Breast epithelium (tissue), 4 donors: ENCODE data around the gene GCM1. TPM values are rescaled to one million over a fixed set of nuclear protein-coding genes. Genes with fewer than 3 reads are reported as not detected.

Source experiments
- DNase-seq, 2 donors: peaks; one replicate each; pipeline ENCODE4 v3.0.0-alpha.2; 2019; ENCODE audit warnings: low spot score in 2 of 2
- H3K27ac ChIP-seq, 2 donors: fragments of 200-600 bp; sonication (generic) in 1 of 2; one replicate each; pipeline ENCODE4 v1.5.1; 2016 to 2019; ENCODE audit warnings: mild to moderate bottlenecking in 1 of 2
- H3K27me3 ChIP-seq, 2 donors: fragments of 200-600 bp; sonication (generic) in 1 of 2; one replicate each; pipeline versions ENCODE4 v1.5.1 to v1.6.0; 2017 to 2019; ENCODE audit warnings: control low read depth in 1 of 2, mild to moderate bottlenecking in 1 of 2
- H3K36me3 ChIP-seq: fragments of 200-600 bp; one replicate; pipeline ENCODE4 v1.5.1; 2019
- H3K4me1 ChIP-seq, 2 donors: fragments of 200-600 bp; sonication (generic); one replicate each; pipeline ENCODE4 v1.5.1; 2016 to 2019; ENCODE audit warnings: control low read depth in 1 of 2
- H3K4me3 ChIP-seq, 3 donors: fragments of 200-600 bp; sonication (generic); 1 replicate in 2 of 3; 2 replicates in 1 of 3; pipeline ENCODE4 v1.5.1; 2016 to 2019; ENCODE audit warnings: mild to moderate bottlenecking in 3 of 3, moderate library complexity in 2 of 3
- H3K9me3 ChIP-seq, 2 donors: fragments of 200-600 bp; sonication (generic) in 1 of 2; one replicate each; pipeline ENCODE4 v1.5.1; 2016 to 2019; ENCODE audit warnings: control low read depth in 1 of 2
- CTCF ChIP-seq, 3 donors: fragments of 450-650 bp; IDR thresholded peaks; one replicate each; pipeline ENCODE4 v1.5.1; 2016 to 2017; ENCODE audit warnings: antibody characterized with exemption in 3 of 3, mild to moderate bottlenecking in 3 of 3, moderate library complexity in 3 of 3
- POLR2A ChIP-seq: fragments of 450-650 bp; IDR thresholded peaks from one replicate; pipeline ENCODE4 v1.6.1; 2016; ENCODE audit warnings: antibody characterized with exemption, mild to moderate bottlenecking, moderate library complexity
- POLR2AphosphoS5 ChIP-seq, 3 donors: sonication (generic); formaldehyde crosslinking; IDR thresholded peaks; one replicate each; pipeline ENCODE4 v1.6.1; 2017; ENCODE audit warnings: antibody characterized with exemption in 3 of 3
- intact Hi-C: fragments of 100-400 bp; cut with DNase I; formaldehyde crosslinking; loops from one replicate; pipeline ENCODE4 v1.15.1; 2023; ENCODE audit warnings: low total_unique reads
- total RNA-seq, 3 donors: library from RNA; depleted of rRNA; stranded (reverse); fragments of >200 nt; gene quantifications; one replicate each; pipeline ENCODE4 v1.1.0, GENCODE V29; 2016

GCM1 gene
- total RNA-seq, 3 donors from 2014 or later = 0.32 TPM; not detected in 2

DNA sequence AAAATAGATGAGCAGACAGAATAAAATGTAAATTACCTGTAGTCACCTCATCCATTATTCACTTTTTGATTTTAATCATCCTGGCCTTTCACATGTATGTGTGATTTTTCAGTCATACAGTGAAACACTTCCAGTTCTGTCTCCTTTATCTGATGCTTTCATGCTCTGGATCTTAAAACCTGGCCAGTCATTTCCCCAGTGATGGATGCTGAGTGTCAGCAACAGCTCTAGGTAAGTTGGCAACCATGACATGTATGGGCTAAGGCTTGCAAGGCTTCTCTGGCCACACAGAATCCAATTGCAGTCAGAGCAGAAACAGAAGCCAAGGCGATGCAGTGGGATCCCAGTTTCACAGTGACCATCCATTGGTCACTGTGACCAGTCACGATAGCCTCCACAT lies 47.6 kb downstream of the GCM1 start:
- no peak for TF ChIP-seq POLR2AphosphoS5 (IDR thresholded peaks at IDR 0.05)
- intact Hi-C loops = no loop called here
- DNase-seq = no peak
- Histone ChIP-seq H3K36me3 (no peaks in the 10 kb centered on the region), H3K4me1 (no peaks in the 10 kb centered on the region), H3K27ac (no peak overlapping the region), H3K9me3 (no peaks in the 10 kb centered on the region), H3K4me3 (no peak overlapping the region), H3K27me3 (no peaks in the 10 kb centered on the region)

DNA sequence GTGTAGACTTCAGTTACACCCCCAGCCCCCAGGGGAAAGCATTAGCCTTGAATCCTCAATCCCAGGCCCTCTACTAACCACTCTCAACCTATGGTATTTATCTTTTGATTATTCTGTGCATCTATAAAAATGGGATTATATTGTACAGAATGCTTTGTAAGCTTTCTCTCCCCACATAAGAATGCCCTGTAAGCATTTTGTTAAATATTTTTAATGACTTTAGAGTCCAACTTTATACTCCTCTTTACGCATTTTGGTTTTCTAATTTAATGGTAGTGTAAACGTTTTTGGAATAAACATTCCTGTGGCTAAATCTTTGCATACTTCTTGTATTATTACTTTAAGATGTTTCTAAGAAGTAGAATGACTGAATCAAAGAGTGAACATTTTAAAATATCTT lies 48.1 kb downstream of the GCM1 start:
- H3K4me3 ChIP-seq = no peak overlapping the region
- intact Hi-C loops = no loop called here
- no peaks in the 10 kb centered on the region for H3K9me3 ChIP-seq
- H3K36me3 ChIP-seq = no peaks in the 10 kb centered on the region
- no peaks in the 10 kb centered on the region for H3K4me1 ChIP-seq
- no peak for DNase-seq
- no peak overlapping the region for H3K27ac ChIP-seq
- TF ChIP-seq POLR2A (no peak), POLR2AphosphoS5 (IDR thresholded peaks at IDR 0.05) (no peak), CTCF (IDR thresholded peaks at IDR 0.05) (no peak)
- no peaks in the 10 kb centered on the region for H3K27me3 ChIP-seq

GRCh38 chr6:53095716-53096115 lies 52.9 kb downstream of the GCM1 start:
- Histone ChIP-seq H3K9me3 (no peaks in the 10 kb centered on the region), H3K4me3 (no peak overlapping the region), H3K4me1 (no peaks in the 10 kb centered on the region), H3K27ac (no peak overlapping the region), H3K27me3 (no peaks in the 10 kb centered on the region), H3K36me3 (peaks cover 19% of the 10 kb centered on the region)
- no peak for DNase-seq
- no peak for TF ChIP-seq POLR2A
- TF ChIP-seq POLR2AphosphoS5 (IDR thresholded peaks at IDR 0.05) = no peak
- no peak for TF ChIP-seq CTCF (IDR thresholded peaks at IDR 0.05)
- intact Hi-C loops = loop anchor here (5.0 kb wide), 1 partner anchor 862 kb away; no protein-coding TSS in a partner anchor

DNA sequence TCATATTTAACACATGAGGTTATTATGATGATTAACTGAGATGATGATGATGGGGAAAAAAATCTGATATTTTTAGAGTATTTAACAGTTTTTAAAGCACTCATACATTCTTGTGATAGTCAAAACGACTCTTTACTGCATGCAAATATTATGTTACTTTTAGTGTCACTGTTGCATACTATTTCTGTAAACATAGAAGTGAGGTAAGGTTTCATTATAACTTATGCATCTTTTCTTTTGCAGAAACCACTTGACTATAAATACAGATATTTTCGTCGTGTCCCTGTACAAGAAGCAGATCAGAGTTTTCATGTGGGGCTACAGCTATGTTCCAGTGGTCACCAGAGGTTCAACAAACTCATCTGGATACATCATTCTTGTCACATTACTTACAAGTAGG lies 53.4 kb downstream of the GCM1 start:
- H3K9me3 ChIP-seq = no peaks in the 10 kb centered on the region
- no peak overlapping the region for H3K4me3 ChIP-seq
- peaks cover 19% of the 10 kb centered on the region for H3K36me3 ChIP-seq
- no peak overlapping the region for H3K27ac ChIP-seq
- no peak for TF ChIP-seq POLR2A
- TF ChIP-seq CTCF (IDR thresholded peaks at IDR 0.05) = no peak
- TF ChIP-seq POLR2AphosphoS5 (IDR thresholded peaks at IDR 0.05) = no peak
- no peak for DNase-seq
- intact Hi-C loops = loop anchor here (5.0 kb wide), 1 partner anchor 862 kb away; no protein-coding TSS in a partner anchor
- H3K27me3 ChIP-seq = no peaks in the 10 kb centered on the region
- H3K4me1 ChIP-seq = no peaks in the 10 kb centered on the region

DNA sequence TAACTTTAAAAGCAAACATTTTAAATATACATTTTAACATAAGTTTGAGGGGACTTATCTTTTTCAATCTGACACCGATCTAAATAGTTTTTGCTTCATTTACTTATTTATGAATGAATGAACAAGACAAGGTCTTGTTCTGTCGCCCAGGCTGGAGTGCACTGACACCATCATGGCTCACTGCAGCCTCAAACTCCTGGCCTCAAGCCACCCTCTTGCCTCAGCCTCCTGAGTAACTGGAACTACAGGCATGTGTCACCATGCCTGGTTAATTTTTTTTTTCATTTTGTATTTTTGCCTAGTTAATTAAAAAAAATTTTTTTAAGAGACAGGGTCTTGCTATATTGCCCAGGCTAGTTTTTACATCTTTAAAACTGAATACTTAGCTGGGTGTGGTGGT lies 58.1 kb downstream of the GCM1 start:
- H3K27me3 ChIP-seq = no peaks in the 10 kb centered on the region
- TF ChIP-seq POLR2AphosphoS5 (IDR thresholded peaks at IDR 0.05) (no peak), POLR2A (no peak), CTCF (IDR thresholded peaks at IDR 0.05) (no peak)
- H3K9me3 ChIP-seq = no peaks in the 10 kb centered on the region
- no peak overlapping the region for H3K4me3 ChIP-seq
- no peak overlapping the region for H3K27ac ChIP-seq
- no peaks in the 10 kb centered on the region for H3K4me1 ChIP-seq
- peaks cover 19% of the 10 kb centered on the region for H3K36me3 ChIP-seq
- intact Hi-C loops = no loop called here
- DNase-seq = no peak

DNA sequence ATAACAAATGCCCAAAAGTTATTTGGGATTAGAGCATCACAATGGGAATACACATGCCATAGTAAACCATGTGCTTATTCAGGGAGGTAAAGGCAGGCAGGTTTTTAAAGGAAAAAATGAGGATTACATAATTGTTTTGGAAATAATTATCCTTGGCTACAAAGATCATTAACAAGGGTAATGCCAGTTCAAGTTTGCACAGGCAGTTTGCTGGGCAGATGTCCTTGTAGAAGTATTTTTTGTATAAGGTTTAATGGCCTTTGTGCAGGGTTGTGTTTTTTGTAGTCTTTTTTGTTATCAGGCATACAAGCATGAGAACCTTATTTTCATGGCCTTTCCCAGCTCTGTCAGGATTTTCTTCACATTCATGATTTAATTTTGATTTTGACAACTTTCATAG lies 58.7 kb downstream of the GCM1 start:
- TF ChIP-seq POLR2A = no peak
- no peak for TF ChIP-seq CTCF (IDR thresholded peaks at IDR 0.05)
- no peak for TF ChIP-seq POLR2AphosphoS5 (IDR thresholded peaks at IDR 0.05)
- peaks cover 19% of the 10 kb centered on the region for H3K36me3 ChIP-seq
- DNase-seq = no peak
- H3K4me3 ChIP-seq = no peak overlapping the region
- H3K9me3 ChIP-seq = no peaks in the 10 kb centered on the region
- H3K4me1 ChIP-seq = no peaks in the 10 kb centered on the region
- H3K27me3 ChIP-seq = no peaks in the 10 kb centered on the region
- intact Hi-C loops = no loop called here
- H3K27ac ChIP-seq = no peak overlapping the region
